Measurements from ENCODE around the gene TBC1D24. TPM values are rescaled to one million over a fixed set of nuclear protein-coding genes. Genes with fewer than 3 reads are reported as not detected.

The TBC1D24 gene
- total and polyA plus RNA-seq, 4 experiments from 2014 or later = 1.3 to 13.7 (median 5.7) TPM

DNA sequence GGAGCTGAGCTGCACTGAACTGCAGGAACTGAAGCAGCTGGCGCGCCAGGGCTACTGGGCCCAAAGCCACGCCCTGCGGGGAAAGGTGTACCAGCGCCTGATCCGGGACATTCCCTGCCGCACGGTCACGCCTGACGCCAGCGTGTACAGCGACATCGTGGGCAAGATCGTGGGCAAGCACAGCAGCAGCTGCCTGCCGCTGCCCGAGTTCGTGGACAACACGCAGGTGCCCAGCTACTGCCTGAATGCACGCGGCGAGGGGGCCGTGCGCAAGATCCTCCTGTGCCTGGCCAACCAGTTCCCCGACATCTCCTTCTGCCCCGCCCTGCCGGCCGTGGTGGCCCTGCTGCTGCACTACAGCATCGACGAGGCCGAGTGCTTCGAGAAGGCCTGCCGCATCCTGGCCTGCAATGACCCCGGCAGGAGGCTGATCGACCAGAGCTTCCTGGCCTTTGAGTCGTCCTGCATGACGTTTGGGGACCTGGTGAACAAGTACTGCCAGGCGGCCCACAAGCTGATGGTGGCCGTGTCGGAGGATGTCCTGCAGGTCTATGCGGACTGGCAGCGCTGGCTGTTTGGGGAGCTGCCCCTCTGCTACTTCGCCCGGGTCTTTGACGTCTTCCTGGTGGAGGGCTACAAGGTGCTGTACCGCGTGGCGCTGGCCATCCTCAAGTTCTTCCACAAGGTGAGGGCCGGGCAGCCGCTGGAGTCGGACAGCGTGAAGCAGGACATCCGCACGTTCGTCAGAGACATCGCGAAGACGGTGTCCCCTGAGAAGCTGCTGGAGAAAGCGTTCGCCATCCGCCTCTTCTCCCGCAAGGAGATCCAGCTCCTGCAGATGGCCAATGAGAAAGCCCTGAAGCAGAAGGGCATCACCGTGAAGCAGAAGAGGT lies 21.5 kb downstream of the TBC1D24 start:
- no peak overlapping the region for H3K4me3 ChIP-seq (ENCODE audit: low read length in 2 of 2)
- no peaks in the 10 kb centered on the region for H3K4me1 ChIP-seq (ENCODE audit: insufficient read depth, low read length)
- H3K27me3 Mint-ChIP-seq = no peaks in the 10 kb centered on the region
- no peaks in the 10 kb centered on the region for H3K27me3 ChIP-seq (ENCODE audit: insufficient read depth, low read length)
- POLR2A ChIA-PET (ENCODE audit: partially characterized antibody) = no interaction called here
- no peaks in the 10 kb centered on the region for H3K4me1 Mint-ChIP-seq
- CTCF ChIA-PET (ENCODE audit: partially characterized antibody) = interaction anchor here (1.0 to 4.4 kb wide), 2 partner anchors 10 to 302 kb away, joined by 3 to 17 read pairs; no protein-coding TSS in a partner anchor
- no peaks in the 10 kb centered on the region for H3K9me3 ChIP-seq (ENCODE audit: control insufficient read depth in 1 of 2, low read length in 2 of 2)
- H3K36me3 Mint-ChIP-seq = peaks cover 6% of the 10 kb centered on the region in 2 donors
- H3K27ac Mint-ChIP-seq = no peak overlapping the region
- H3K27ac ChIP-seq (ENCODE audit: low read depth, low read length) = no peak overlapping the region
- no peaks in the 10 kb centered on the region for H3K9me3 Mint-ChIP-seq
- H3K36me3 ChIP-seq (ENCODE audit: insufficient read depth, low read length) = no peaks in the 10 kb centered on the region
- intact Hi-C loops (cut with micrococcal nuclease) = no loop called here
- no peak for DNase-seq
- H3K4me3 Mint-ChIP-seq = no peak overlapping the region

DNA sequence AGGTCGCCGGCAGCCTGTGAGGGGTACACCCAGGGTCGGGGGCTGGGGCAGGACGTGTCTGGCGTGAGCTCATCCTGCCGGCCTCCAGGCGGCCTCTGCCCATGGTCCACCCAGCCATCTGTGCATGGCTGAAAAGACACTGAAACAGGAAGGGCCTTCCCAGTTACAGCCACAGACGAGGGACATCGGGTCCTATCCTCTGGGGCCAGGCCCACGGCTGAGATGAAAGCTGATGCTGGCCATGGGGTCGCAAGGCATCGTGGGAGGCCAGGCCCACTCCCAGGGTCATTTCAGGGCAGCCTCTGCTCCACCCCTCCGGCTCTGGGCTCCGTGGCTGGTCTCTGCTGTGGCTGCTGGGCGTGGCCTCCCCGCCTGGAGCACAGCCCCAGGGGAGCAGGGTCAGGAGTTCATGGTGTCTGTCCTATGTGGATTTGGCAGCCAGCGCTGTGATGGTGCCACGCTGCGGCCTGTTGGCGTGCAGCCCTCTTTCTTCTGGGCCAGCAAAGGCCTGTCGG lies 22.2 kb downstream of the TBC1D24 start:
- Histone ChIP-seq H3K4me3 (ENCODE audit: low read length in 2 of 2) (no peak overlapping the region), H3K27ac (ENCODE audit: low read depth, low read length) (no peak overlapping the region), H3K36me3 (ENCODE audit: insufficient read depth, low read length) (no peaks in the 10 kb centered on the region), H3K9me3 (ENCODE audit: control insufficient read depth in 1 of 2, low read length in 2 of 2) (no peaks in the 10 kb centered on the region), H3K4me1 (ENCODE audit: insufficient read depth, low read length) (no peaks in the 10 kb centered on the region), H3K27me3 (ENCODE audit: insufficient read depth, low read length) (no peaks in the 10 kb centered on the region)
- intact Hi-C loops (cut with micrococcal nuclease) = no loop called here
- POLR2A ChIA-PET (ENCODE audit: partially characterized antibody) = no interaction called here
- Mint-ChIP-seq H3K4me1 (no peaks in the 10 kb centered on the region), H3K9me3 (no peaks in the 10 kb centered on the region), H3K36me3 (peaks cover 6% of the 10 kb centered on the region in 2 donors), H3K27ac (no peak overlapping the region), H3K4me3 (no peak overlapping the region), H3K27me3 (no peaks in the 10 kb centered on the region)
- no peak for DNase-seq
- CTCF ChIA-PET (ENCODE audit: partially characterized antibody) = interaction anchor here (0.5 to 4.4 kb wide), 3 partner anchors 11 to 578 kb away, joined by 3 to 17 read pairs (median 3); no protein-coding TSS in a partner anchor

DNA sequence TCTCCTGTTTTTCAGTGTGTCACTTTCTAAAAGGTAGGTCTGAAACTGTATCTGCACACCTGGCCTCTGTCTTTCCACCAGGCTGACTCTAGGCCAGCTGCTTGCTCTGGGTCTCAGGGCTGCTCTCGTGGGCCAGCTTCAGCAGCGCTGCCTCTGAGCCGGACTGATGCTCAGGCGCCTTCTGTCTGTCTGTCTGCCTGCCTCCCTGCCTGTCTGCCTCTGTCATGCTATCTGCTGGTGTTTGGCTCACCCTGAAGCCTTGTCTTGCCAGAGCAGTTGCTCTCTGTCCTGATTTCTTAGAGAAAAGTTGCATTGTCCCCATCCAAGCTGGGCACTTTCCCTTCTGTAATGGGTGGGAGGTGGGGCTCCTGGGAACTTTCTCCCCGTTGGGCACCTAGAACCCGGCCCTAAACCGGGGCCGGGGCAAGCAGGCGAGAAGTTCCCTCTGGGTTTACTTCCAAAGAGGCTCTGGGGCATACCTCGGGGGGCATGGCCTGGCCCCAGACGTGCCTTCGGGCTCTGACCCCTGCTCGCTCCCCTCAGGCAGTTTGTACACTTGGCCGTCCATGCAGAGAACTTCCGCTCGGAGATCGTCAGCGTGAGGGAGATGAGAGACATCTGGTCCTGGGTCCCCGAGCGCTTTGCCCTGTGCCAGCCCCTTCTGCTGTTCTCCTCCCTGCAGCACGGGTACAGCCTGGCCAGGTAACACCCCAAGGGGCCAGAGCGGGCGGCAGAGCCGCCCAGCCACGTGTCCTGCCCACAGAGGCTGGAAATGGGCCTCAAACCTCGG lies 23.0 kb downstream of the TBC1D24 start:
- Mint-ChIP-seq H3K4me1 (no peaks in the 10 kb centered on the region), H3K36me3 (peaks cover 6% of the 10 kb centered on the region in 2 donors), H3K9me3 (no peaks in the 10 kb centered on the region), H3K27me3 (no peaks in the 10 kb centered on the region), H3K27ac (no peak overlapping the region), H3K4me3 (no peak overlapping the region)
- Histone ChIP-seq H3K36me3 (ENCODE audit: insufficient read depth, low read length) (no peaks in the 10 kb centered on the region), H3K9me3 (ENCODE audit: control insufficient read depth in 1 of 2, low read length in 2 of 2) (no peaks in the 10 kb centered on the region), H3K27ac (ENCODE audit: low read depth, low read length) (no peak overlapping the region), H3K4me3 (ENCODE audit: low read length in 2 of 2) (no peak overlapping the region), H3K4me1 (ENCODE audit: insufficient read depth, low read length) (no peaks in the 10 kb centered on the region), H3K27me3 (ENCODE audit: insufficient read depth, low read length) (no peaks in the 10 kb centered on the region)
- DNase-seq = no peak
- CTCF ChIA-PET (ENCODE audit: partially characterized antibody) = interaction anchor here (1.0 to 4.4 kb wide), 2 partner anchors 11 to 303 kb away, joined by 3 to 17 read pairs; no protein-coding TSS in a partner anchor
- intact Hi-C loops (cut with micrococcal nuclease) = no loop called here
- POLR2A ChIA-PET (ENCODE audit: partially characterized antibody) = no interaction called here

DNA sequence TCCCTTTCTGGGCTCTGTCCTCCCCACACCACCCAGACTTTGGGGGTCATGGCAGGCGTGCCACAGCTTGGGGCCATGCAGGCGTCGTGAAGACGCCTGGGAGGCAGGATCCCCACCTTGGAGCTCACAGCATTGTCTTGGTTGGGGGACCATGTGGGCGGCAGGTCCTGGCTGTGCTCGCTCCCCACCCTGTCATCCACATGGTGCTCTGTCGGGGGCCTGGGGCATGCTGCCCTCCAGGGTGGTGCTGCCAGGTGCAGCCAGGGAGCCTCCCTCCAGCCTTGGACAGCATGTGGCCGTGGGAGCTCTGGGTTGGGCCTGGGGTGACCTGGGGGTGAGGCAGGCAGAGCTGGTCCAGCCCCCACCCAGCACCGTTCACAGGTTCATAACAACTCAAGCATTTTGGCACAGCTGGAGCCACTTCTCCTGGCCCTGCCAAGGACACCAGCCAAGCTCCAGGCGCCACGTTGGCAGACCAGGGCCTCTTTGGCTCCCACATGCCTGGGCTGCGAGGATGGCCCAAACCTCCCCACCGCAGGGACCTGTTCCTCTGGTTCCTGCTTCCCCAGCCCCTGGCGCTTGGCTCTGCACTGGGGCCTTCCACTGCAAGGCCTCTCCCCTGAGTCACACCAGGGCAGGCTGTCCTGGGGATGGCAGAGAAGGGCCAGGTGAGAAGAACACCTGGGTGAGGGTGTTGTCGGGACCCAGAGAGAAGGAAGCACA lies 23.8 kb downstream of the TBC1D24 start:
- Mint-ChIP-seq H3K36me3 (peaks cover 6% of the 10 kb centered on the region in 2 donors), H3K9me3 (no peaks in the 10 kb centered on the region), H3K27me3 (no peaks in the 10 kb centered on the region), H3K4me1 (no peaks in the 10 kb centered on the region), H3K4me3 (no peak overlapping the region), H3K27ac (no peak overlapping the region)
- Histone ChIP-seq H3K36me3 (ENCODE audit: insufficient read depth, low read length) (no peaks in the 10 kb centered on the region), H3K9me3 (ENCODE audit: control insufficient read depth in 1 of 2, low read length in 2 of 2) (no peaks in the 10 kb centered on the region), H3K27me3 (ENCODE audit: insufficient read depth, low read length) (no peaks in the 10 kb centered on the region), H3K27ac (ENCODE audit: low read depth, low read length) (no peak overlapping the region), H3K4me3 (ENCODE audit: low read length in 2 of 2) (no peak overlapping the region), H3K4me1 (ENCODE audit: insufficient read depth, low read length) (no peaks in the 10 kb centered on the region)
- intact Hi-C loops (cut with micrococcal nuclease) = no loop called here
- CTCF ChIA-PET (ENCODE audit: partially characterized antibody) = interaction anchor here (4.4 kb wide), 1 partner anchor 304 kb away, joined by 17 read pairs; no protein-coding TSS in a partner anchor
- DNase-seq = no peak
- POLR2A ChIA-PET (ENCODE audit: partially characterized antibody) = no interaction called here

DNA sequence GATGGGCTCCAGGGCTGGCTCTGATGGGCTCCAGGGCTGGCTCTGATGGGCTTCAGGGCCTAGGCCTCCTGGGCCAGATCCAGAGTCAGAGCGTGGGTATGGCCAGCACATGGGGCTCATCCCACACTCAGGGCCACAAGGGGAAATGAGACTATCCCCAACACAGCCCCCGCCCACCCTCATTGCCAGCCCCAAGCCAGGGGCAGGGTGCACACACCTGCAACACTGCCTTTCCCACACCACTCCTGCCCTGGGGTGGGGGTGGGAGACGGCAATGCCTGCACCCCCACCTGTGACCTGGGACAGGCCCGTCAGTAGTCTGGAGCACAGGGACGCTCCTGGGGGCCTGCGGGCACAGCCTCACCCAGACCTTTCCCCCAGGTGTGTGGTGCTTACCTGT lies 24.5 kb downstream of the TBC1D24 start:
- Histone ChIP-seq H3K4me3 (ENCODE audit: low read length in 2 of 2) (no peak overlapping the region), H3K36me3 (ENCODE audit: insufficient read depth, low read length) (no peaks in the 10 kb centered on the region), H3K9me3 (ENCODE audit: control insufficient read depth in 1 of 2, low read length in 2 of 2) (no peaks in the 10 kb centered on the region), H3K27ac (ENCODE audit: low read depth, low read length) (no peak overlapping the region), H3K27me3 (ENCODE audit: insufficient read depth, low read length) (no peaks in the 10 kb centered on the region), H3K4me1 (ENCODE audit: insufficient read depth, low read length) (no peaks in the 10 kb centered on the region)
- ChIA-PET POLR2A (ENCODE audit: partially characterized antibody) (interaction anchor here (2.3 kb wide), 1 partner anchor 159 kb away, joined by 6 read pairs; the partner anchor contains the start of gene ABCA3), CTCF (ENCODE audit: partially characterized antibody) (interaction anchor here (4.4 kb wide), 1 partner anchor 305 kb away, joined by 17 read pairs; no protein-coding TSS in a partner anchor)
- H3K4me3 Mint-ChIP-seq = no peak overlapping the region
- intact Hi-C loops (cut with micrococcal nuclease) = no loop called here
- no peak overlapping the region for H3K27ac Mint-ChIP-seq
- H3K36me3 Mint-ChIP-seq = peaks cover 6% of the 10 kb centered on the region in 2 donors
- no peaks in the 10 kb centered on the region for H3K4me1 Mint-ChIP-seq
- DNase-seq = no peak
- H3K27me3 Mint-ChIP-seq = no peaks in the 10 kb centered on the region
- no peaks in the 10 kb centered on the region for H3K9me3 Mint-ChIP-seq

DNA sequence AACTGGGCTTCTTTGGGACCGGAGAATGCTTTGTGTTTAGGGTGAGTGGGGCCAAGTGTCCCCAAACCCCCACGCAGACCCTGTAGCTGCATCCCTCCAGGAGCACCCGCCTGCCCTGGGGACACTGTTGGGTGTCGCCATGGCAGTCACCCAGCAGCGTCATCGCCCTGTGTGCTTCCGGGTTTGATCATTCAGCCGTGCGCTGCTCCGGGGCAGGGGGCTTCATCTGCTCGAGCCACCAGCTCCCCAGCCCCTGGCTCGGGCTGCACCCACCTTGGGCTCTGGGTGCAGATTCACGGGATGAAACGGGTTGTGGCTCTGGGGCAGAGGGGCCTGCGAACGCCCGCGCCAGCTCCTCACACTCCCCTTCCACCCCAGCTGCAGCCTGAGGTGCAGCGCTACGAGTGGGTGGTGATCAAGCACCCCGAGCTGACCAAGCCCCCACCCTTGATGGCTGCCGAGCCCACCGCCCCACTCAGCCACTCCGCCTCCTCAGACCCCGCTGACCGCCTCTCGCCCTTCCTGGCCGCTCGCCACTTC lies 25.0 kb downstream of the TBC1D24 start:
- Mint-ChIP-seq H3K9me3 (no peaks in the 10 kb centered on the region), H3K4me1 (no peaks in the 10 kb centered on the region), H3K36me3 (peaks cover 6% of the 10 kb centered on the region in 2 donors), H3K4me3 (no peak overlapping the region), H3K27me3 (no peaks in the 10 kb centered on the region), H3K27ac (no peak overlapping the region)
- H3K36me3 ChIP-seq (ENCODE audit: insufficient read depth, low read length) = no peaks in the 10 kb centered on the region
- CTCF ChIA-PET (ENCODE audit: partially characterized antibody) = interaction anchor here (4.4 kb wide), 1 partner anchor 306 kb away, joined by 17 read pairs; no protein-coding TSS in a partner anchor
- no peaks in the 10 kb centered on the region for H3K4me1 ChIP-seq (ENCODE audit: insufficient read depth, low read length)
- H3K27me3 ChIP-seq (ENCODE audit: insufficient read depth, low read length) = no peaks in the 10 kb centered on the region
- no peak overlapping the region for H3K27ac ChIP-seq (ENCODE audit: low read depth, low read length)
- no peak overlapping the region for H3K4me3 ChIP-seq (ENCODE audit: low read length in 2 of 2)
- intact Hi-C loops (cut with micrococcal nuclease) = loop anchor here (2.0 kb wide), 1 partner anchor 25 kb away; the partner anchor contains the start of gene TBC1D24
- no peaks in the 10 kb centered on the region for H3K9me3 ChIP-seq (ENCODE audit: control insufficient read depth in 1 of 2, low read length in 2 of 2)
- DNase-seq = no peak
- POLR2A ChIA-PET (ENCODE audit: partially characterized antibody) = interaction anchor here (2.3 kb wide), 1 partner anchor 160 kb away, joined by 6 read pairs; the partner anchor contains the start of gene ABCA3
